Head of caudate nucleus (tissue), 42 donors: ENCODE measurements around the gene FAM221A.
"Not testable (repeated sequence)": the region's sequence is repeated elsewhere in the genome, so short reads cannot be mapped to it uniquely, and the experiment has no call there.

Source experiments
- DNase-seq, 42 donors: peaks; one replicate each; pipeline versions ENCODE4 v3.0.0 to v3.0.0-alpha.2; 2020 to 2021; ENCODE audit warnings: mixed read lengths in 7 of 42
- intact Hi-C: fragments of 100-400 bp; cut with DNase I; formaldehyde crosslinking; loops from one replicate; pipeline ENCODE4 v1.15.0; 2022

Gene FAM221A

GRCh38 chr7:23696916-23697441 lies 17.0 kb downstream of the FAM221A start:
- DNase-seq: peak in 22 of 42 donors; percentile 7 to 71 (median 35)
- intact Hi-C loops: no loop called here

DNA sequence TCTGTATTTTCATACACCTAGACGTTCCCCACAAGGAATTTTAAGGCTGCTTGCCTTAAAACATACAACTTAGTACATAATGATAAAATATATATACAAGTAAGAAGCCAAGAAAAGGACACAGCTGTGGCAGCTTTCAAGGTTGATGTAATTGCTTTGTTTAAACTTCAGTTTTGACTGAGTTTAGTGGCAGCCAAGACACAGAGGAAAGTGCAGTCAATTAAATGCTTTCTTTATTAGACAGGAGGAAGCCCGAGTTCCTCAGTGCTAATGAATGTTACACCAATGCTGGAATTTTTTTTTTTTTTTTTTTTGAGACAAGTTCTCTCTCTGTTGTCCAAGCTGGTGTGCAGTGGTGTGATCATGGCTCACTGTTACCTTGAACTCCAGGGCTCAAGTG lies 18.8 kb downstream of the FAM221A start:
- no peak for DNase-seq
- intact Hi-C loops: no loop called here

DNA sequence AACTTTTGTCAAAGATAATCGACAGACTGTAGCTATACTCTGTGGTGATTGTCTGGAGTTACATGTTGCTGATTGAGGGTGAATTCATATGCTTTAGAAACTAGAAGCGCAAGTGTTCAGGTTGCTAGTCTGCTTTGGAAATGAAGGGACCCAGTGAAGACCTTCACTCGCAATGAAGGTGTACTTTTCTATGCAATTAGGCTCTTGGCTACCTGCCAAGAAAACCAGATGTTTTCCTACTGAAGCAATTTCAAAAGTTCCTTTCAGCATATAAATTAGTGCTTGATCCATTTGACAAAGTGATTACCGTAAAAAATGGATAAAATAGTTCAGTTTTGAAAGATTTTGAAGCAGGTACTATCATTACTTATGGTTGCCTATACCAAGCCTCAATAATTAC lies 20.0 kb downstream of the FAM221A start:
- intact Hi-C loops: no loop called here
- no peak for DNase-seq

GRCh38 chr7:23709081-23709750 lies 29.2 kb downstream of the FAM221A start:
- DNase-seq: no peak
- intact Hi-C loops: no loop called here

- no peak for DNase-seq
- intact Hi-C loops: loop anchor here (10.0 kb wide), 1 partner anchor 165 kb away; no protein-coding TSS in a partner anchor
Measured at GRCh38 chr7:23710000-23710399, 30.0 kb downstream of the FAM221A start, which contains the start of gene STK31. STK31 (plus strand) TSS chr7:23710219; CDS start chr7:23710286, 67 bp downstream.

- peak in 1 of 42 donors; percentile 19 for DNase-seq
- intact Hi-C loops: loop anchor here (2.0 to 10.0 kb wide), 2 partner anchors 142 to 168 kb away; no protein-coding TSS in a partner anchor
Measured at GRCh38 chr7:23712368-23713284, 32.6 kb downstream of the FAM221A start.

DNA sequence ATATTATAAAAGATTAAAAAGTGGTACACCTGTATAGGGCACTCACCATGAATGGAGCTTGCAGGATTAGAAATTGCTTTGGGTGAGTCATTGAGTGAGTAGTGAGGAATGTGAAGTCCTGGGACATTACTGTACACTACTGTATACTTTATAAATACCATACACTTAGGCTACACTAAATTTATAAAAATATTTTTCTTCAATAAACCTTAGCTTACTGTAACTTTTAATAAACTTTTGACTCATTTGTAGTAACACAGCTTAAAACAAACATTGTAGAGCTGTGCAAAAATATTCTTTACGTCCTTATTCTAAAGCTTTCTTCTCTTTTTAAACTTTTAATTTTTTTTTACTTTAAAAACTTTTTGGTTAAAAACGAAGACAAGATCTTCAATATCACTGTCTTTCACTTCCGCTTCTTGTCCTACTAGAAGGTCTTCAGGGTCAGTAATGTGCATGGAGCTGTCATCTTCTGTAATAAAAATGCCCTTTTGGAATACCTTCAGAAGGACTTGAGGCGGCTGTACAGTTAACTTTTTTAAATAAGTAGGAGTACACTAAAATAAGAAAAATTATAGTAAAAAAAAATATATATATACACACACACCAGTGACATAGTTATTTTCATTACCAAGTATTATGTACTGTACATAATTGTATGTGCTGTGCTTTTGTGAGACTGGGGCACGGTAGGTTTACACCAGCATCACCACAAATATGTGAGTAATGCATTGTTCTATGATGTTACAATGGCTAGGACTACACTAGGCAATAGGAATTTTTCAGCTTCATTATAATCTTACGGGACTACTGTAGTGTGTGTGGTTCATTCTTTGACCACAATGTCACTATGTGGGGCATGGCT lies 33.5 kb downstream of the FAM221A start:
- no peak for DNase-seq
- intact Hi-C loops: loop anchor here (2.0 to 10.0 kb wide), 2 partner anchors 143 to 169 kb away; no protein-coding TSS in a partner anchor

DNA sequence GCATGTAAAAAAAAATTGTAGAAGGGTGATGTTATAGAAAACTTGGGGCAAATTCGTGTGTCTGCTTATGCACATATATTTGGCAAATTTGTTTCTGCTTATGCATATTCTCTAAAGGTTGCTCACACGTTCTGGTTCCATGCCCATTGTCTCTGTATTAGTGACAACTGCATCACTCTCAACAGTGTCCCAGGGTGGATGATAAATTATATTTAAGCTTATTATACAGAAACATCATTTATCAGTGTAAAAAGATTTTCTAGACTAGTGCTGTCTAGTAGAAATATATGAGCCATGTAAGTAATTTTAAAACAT lies 34.1 kb downstream of the FAM221A start:
- intact Hi-C loops: loop anchor here (10.0 kb wide), 1 partner anchor 169 kb away; no protein-coding TSS in a partner anchor
- DNase-seq: no peak

DNA sequence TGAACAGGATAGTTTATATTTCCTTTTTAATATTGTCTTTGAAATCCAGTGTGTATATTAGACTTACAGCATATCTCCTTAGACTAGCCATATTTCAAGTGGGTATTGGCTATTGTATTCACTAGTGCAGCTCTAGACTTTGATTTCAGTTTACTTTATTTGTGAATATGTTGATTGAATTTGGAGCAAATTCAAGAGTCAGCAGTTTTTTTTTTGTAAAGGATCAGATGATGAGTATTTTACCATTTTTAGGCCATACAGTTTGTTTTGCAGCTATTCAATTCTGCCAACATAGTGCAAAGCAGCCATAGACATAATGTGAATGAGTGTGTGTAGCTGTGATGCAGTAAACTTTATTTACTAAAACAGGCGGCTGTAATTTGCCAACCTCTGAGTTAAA lies 34.6 kb downstream of the FAM221A start:
- no peak for DNase-seq
- intact Hi-C loops: loop anchor here (10.0 kb wide), 1 partner anchor 170 kb away; no protein-coding TSS in a partner anchor

DNA sequence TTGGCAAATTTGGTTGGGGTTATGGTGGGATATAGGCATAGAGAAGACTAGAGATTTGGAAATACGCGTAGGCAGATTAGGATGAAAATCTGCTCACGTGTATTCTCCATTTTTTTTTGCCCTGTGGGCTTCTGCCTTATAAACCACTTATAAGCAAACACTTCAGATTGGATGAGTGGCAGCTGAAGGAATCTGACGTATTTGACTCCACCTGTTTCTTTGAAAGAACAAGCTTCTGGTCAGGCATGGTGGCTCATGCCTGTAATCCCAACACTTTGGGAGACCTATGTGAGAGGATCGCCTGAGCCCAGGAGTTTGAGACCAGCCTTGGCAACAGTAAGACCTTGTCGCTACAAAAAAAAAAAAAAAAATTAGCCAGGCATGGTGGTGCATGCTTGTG lies 35.1 kb downstream of the FAM221A start:
- DNase-seq: no peak
- intact Hi-C loops: loop anchor here (10.0 kb wide), 1 partner anchor 170 kb away; no protein-coding TSS in a partner anchor

DNA sequence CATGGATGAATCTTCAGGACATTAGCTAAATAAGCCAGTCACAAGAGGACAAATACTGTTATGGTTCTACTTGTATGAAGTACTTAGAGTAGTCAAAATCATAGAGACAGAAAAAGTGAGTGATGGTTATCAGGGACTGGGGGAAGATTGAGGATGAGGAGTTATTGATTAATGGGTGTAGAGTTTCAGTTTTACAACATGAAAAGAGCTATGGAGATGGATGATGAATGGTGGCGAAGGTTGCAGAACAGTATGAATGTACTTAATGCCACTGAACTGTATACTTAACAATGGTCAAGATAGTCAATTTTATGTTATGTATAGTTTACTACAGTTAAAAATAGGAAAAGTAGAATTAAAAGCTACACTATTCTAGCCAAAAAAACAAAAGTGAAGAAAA lies 37.8 kb downstream of the FAM221A start:
- intact Hi-C loops: loop anchor here (10.0 kb wide), 1 partner anchor 173 kb away; no protein-coding TSS in a partner anchor
- no peak for DNase-seq

DNA sequence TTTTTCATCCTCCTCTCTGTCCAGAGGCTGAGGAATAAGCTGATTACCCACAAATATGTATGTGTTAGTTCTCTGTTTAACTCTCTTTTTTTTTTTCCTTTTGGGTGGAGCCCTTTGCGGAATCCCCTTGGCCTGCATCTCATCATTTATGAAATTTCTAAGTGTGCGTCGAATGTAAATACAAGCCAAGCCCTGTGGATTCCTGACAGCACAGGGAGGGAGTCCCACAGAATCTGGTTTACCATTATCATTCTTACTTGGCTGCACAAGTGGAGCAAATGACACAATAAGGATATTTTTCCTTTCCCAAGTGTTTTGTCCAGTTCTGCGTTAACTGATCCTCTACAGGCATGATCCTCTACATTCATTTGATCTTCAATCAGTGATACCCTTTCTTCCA lies 41.5 kb downstream of the FAM221A start:
- no peak for DNase-seq
- intact Hi-C loops: no loop called here

- DNase-seq, intact Hi-C loops: not testable (repeated sequence)
Measured at GRCh38 chr7:23722587-23723216, 42.7 kb downstream of the FAM221A start.

DNA sequence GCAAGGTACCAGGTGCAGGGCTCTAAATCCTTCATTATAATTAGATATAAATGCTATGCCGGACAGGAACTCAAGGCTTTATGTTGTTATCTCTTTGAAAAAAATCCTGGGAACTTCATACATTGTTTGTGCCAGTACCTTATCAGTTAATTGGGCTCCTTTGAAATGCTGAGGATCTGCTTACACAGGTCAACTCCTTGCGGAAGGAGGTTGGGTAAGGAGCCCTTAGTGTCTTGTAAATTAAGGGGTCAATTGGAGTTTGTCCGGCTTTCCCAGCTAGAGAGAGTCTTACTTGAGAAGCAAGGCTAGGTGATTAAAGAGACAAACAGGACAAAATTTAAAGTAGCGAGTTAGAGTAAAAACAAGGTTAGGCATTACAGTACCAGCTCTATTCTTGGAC lies 44.1 kb downstream of the FAM221A start:
- DNase-seq, intact Hi-C loops: not testable (repeated sequence)

- intact Hi-C loops: no loop called here
- no peak for DNase-seq
Measured at GRCh38 chr7:23742051-23742450, 62.1 kb downstream of the FAM221A start.

GRCh38 chr7:23743226-23743625 lies 63.2 kb downstream of the FAM221A start:
- no peak for DNase-seq
- intact Hi-C loops: no loop called here

DNA sequence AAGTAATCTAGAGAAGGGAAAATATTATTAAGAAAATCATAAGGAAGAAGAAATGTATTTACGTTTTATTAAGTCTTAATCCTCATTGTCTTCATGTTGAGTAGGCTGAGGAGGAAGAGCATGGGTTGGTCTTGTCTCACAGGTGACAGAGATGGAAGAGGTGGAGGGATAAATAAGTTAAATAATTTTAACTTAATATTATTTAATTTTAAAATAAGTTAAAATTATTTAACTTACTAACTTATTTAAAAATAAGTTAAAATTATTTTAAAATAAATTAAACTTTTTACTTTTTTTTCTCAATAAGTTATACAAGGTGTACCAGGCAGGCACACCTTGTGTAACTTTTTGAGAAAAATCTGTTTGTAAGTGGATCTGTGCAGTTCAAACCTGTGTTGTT lies 66.6 kb downstream of the FAM221A start:
- intact Hi-C loops: no loop called here
- no peak for DNase-seq

- intact Hi-C loops: no loop called here
- no peak for DNase-seq
Measured at GRCh38 chr7:23751852-23752251, 71.9 kb downstream of the FAM221A start.
